Measurements from ENCODE around the gene ADGRV1.

Gene ADGRV1

DNA sequence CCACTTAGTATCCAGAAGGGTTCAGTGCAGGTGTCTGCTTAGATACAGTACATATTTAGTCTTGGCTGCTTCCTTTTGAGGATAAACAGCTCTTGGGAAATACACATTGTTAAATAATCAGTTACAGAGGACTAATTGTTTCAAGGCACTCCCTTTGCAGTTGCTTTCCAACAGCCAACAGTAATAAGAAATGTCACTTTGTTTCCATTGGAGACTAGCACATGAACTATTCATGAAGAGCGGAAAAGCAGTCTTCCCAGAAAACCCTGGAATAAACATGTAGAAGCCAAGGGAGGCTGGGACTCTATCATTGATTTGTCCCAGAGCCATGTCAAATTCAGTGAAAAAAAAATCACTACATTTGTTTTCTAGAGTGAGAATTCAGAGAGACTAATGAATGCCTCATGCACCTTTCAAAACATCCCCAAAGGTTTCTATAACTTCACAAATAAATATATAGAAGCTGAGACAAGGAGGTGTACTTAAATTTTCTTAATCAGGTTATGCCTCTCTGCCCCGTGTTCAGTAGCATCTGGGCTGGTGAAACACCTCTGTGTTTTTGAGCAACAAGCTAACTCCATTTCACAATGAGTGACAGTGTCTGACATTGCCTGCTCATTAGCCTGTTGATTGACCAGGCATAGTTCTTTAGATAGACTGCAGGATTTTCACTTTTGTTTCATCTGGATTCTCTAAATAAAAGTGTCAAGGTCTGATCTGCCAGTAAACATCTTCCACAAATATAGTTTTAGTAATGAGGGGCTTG is 553.1 kb downstream of the ADGRV1 start:
- DNase-seq (ENCODE audit: low read depth) = no peak

DNA sequence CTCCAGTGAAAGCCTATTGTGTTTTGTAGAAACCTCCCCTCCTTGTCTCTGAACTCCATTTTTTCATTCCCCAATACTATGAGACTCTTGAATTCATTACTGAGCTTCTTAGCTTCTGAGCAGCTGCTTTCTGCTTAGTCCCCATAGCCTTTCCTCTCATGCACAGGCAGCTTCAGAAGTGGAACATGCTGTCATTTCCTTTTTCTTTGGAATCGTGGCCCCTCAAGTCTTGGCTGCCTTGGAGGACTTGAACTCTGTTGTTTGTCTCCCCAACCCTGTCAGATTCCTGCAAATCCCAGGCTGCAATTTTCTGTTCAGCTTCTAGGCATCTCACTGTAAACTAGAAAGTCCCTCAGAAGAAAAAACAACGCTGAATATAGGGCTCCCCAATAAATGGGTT is 556.1 kb downstream of the ADGRV1 start:
- no peak for DNase-seq (ENCODE audit: low read depth)

DNA sequence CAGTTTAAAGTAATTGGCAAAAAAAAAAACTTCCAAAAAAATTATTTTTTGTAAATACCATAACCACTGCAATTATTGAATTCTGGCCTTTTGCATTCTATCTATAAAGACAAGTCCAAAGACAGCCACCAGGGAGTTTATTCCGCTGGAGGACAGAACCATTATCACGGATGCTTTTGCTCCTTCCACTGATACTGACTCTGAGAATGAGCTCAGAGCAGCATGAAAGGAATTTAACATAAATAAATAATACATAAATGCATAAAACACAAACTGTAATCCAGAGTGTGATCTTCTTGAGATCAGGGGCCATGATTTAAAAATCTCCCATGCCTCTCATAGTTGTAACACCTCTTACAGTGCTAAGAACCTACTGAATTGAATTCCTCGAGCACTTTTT is 559.8 kb downstream of the ADGRV1 start:
- DNase-seq (ENCODE audit: low read depth) = no peak

DNA sequence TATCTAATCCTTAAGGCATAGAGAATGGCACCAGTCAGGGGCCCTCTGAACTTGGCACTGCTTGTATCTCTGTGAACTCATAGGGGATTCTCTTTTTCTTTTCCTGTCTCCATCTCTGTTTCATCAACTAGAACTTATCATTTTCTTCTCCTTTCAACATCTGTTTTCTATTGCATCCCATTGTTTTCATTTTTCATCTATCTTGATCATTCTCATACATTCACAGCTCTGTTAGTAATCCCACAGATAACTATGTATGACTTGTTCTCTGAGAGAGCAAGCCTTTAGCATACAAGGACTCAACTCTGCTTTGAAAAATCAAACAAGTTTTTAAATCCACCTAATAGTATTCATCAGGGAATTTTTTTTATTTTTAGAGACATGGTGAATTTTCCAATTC is 560.2 kb downstream of the ADGRV1 start:
- DNase-seq (ENCODE audit: low read depth) = no peak

DNA sequence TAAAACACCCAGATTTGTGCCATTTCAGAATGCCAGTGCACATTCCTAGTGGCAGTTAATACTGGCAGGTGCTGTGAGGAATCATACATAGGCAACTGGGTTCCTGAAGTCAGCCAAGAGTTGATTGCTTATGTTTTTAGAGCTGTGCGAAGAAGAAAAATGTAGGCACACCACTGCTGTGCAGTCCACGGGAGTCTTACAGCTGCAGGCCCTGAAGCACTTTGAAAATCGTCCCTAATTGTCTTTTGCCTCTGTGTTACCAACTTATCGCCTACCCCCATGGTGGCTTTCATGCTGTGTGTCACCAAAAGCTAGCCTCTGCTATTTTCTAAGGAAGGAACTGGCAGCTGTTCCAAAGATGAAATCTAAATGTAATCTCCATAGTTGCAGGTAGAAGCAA is 560.6 kb downstream of the ADGRV1 start:
- no peak for DNase-seq (ENCODE audit: low read depth)

DNA sequence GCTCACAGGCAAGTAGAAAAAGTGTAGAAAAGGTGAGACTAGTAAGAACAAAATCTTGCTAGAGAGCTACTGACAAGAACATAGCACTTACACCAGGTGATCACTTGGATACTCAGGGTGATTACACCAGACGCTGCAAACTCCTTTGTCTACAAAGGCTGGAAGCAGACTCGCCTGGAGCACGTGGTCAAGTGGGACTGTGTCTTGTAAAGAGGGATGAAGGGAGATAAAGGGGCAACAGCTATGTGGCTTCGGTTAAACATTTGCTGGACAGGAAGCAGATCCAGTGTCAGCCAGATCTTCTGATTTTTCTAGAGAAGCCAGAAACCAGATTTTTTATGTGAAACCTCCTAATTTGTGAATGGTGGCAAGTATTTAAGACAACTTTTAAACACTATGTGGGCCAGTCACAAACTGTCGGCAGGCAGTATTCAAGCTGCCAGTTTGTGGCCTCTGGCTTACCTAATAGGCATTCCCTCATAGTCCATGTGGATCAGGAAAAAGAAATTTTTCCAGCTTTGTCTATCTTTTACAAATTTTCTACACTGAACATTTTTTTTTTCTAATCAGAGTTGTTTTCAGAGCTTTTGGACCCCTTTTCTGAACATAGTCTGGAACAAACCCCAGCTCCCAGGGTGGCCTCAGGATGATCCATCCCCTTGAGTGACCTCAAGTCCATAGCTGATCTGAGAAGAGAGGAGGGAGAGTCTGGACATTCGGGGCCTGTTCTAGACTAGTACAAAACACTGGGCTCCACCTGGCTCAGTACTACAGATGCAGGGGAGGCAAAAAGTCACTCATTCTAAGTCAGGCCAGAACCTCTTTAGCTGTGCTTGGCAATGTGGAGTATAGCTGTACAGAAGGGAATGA is 561.6 kb downstream of the ADGRV1 start:
- no peak for DNase-seq (ENCODE audit: low read depth)

DNA sequence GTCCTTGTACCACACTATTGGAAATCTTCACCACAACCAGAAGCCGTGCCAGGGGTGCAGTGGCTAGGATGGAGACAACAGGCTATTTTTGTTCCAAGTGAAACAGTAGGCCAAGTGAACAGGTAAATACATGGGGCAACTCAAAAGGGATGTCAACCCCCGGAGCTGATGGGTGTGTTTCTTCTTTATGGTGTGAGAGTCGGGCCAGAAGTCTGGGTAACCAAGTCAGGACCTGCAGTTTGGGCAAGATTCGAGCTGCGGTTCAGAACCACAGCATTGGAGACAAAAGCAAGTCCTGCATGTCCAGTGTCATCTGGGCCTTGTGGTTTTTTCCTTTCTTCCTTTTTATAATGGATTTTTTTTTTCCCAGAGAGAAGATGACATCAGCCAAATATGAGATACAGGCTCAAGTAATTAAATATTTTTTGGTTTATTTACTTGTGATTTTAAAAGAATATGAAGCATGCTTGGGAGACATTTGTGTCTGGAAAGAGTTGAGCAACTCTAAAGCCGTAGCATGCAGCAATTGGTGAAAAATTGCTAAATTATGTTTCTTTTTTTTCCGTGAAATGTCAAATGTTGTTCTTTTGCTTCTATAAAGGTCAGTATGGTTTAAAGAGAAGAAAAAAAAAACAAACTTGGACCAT is 562.9 kb downstream of the ADGRV1 start:
- DNase-seq (ENCODE audit: low read depth) = no peak

DNA sequence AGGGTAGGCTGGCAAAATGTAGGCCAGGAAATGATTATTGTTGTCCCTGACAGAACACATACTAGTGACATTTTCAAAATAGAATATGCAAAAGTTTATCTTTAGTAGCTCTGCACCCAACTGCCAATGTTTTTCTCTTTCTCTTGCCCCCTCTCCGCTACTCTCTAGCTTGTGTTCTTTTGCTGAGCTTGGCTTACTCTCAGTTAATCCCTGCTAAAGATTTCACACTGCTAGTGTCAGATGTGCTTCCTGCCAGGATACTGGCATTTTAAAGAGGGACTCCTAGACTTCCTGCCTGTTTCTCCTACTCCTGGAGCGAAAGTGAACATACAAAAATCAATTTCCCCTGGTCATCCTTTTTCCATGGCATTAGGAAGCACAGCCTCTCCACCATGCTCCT is 564.1 kb downstream of the ADGRV1 start:
- DNase-seq (ENCODE audit: low read depth) = no peak

DNA sequence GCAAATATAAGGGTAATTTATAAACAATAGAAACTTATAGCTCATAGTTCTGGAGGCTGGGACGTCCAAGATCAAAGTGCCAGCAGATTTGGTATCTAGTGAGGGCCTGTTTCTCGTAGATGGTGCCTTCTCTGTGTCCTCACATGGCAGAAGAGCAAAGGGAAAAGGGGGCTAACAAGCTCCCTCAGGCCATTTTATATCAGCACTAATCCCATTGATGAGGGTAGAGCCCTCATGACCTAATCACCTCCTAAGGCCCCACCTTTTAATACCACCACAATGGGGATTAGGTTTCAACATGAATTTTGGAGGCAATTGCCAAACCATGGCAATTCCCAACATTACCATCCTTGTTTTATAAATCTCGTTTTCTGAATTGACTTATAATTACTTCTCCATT is 564.7 kb downstream of the ADGRV1 start:
- no peak for DNase-seq (ENCODE audit: low read depth)

DNA sequence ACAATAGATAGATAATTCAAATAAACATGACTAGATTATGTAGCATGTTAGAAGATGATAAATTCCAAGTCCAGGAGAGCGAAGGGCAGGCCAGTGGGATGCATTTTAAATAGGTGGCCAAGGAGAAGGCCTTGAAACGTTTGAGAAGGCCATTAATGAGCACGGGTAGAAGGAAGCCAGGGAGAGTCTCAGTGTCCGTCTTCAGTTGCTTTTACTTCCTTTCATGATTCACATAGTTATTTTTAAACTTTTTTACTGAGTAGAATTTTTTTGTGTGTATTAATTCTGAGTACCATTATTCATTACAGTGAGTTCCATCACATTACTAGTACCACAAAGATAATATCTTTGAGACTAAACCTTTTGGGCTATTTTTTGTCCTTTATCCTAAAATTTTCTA is 565.3 kb downstream of the ADGRV1 start:
- DNase-seq (ENCODE audit: low read depth) = no peak

DNA sequence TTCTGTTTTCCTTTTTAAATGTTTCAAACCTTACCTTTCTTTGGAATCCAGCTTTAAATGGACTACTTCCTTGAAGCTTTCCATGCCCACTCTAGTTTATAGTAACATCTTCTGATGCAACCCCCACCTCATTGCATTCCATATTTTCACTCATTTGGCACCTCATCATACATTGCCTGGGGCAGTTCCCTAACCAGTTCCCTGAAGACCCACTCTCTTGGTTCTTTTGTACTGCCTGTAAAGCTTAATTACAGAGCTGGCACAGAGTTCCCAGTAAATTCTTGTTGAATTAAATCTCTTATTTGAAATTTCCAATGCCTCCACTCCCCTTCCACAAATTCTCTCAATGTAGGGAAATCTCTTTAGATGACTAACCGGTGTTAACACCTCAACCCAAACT is 567.3 kb downstream of the ADGRV1 start:
- DNase-seq (ENCODE audit: low read depth) = no peak

DNA sequence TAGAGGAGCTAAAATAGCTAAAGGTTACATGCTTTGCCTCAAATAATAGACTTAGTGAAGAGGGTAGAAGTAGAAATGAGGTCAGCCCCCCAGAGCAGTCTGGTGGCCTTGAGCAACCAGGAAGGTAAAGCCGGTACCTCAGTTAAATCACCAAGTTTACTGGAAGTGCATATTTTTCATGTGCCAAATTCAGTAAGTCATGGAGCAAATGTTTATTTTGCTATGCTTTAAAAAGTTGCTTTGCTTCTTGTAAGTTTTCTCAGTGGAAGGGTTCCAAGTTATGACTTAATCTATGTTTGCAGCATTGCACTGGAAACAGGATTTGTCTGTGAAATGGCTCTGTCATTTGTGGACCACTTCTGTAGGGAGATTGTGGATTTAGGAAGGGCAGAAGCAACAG is 567.9 kb downstream of the ADGRV1 start:
- DNase-seq (ENCODE audit: low read depth) = peak; percentile 72

DNA sequence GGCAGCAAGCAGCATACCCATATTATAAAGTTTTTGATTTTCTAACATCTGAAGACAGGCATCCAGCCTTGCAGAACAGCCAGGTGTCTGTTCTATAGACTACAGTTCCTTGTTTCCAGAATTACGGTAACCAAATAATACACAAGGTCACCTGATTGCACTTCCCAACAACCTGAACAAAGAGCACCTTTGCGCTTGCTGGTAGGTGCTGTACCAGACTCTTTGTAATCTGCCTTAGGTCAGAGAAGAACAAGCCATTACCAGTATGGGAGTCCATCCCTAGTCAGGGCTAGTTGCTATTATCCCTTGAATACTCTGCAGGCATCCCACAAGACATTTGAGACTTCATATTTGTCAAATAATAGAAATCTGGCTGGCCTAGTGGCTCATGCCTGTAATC is 568.3 kb downstream of the ADGRV1 start:
- no peak for DNase-seq (ENCODE audit: low read depth)

DNA sequence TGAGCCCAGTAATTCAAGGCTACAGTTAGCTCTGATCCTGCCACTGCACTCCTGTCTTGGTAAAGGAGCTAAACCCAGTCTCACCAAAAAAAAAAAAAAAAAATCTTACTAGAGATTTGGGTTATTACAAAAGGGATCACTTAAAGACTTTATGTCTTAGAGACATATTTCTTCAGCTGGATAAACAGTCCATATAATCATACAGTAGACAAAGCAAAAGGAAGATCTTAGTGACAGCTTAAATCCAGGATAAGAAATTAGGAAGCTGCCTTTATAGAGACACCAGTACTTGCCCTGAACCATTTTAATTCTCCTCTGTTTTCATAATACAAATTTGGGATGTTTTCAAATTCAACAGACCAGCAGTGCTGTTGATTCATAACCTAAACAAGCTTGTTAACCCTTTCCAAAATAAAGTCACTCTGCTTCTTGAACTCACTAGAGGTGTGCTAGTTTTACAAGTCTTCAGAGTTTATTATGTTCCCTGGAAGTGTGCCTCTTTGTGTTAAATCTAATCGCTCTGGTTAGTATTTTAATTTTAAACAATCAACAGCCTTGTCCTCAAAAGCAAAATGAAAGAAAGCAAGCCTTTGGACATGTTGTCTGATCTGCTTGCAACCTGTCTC is 569.0 kb downstream of the ADGRV1 start:
- DNase-seq (ENCODE audit: low read depth) = no peak

DNA sequence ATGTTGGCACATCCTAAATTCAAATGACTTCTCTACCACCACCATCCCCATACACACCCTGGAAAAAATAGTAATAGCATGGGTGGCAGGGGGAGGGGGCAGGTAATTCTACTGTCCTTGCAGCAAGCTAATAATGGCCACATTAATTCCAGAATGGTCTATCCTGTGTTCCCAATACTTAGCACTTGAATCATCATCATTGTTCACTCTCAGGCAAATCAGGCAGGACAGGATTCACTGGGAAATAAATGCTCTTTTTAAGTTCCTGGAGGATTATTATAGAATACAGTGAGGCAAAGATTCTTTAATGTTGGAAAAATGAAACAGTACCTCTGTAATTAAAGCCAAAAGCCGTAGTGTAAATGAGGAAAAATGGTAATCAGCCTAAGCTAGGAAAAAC is 570.0 kb downstream of the ADGRV1 start:
- DNase-seq (ENCODE audit: low read depth) = no peak

DNA sequence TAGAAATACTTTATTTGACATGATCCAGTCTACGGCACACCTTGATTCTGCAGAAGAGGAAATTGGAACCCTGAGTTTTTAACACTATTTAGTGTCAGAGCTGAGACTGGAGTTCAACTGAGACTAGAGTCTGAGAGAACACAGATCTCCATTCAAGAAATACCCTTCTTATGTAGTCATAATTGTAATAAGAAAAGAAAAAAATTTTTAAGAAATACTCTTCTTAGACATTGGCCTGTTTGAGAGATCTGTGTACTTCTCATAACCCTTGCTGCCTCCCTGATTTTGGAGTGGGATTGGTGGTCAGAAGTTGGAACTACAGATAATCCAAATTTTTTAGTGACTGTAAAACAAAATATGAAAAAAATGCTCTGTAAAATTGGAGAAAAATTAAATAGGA is 571.2 kb downstream of the ADGRV1 start:
- no peak for DNase-seq (ENCODE audit: low read depth)

DNA sequence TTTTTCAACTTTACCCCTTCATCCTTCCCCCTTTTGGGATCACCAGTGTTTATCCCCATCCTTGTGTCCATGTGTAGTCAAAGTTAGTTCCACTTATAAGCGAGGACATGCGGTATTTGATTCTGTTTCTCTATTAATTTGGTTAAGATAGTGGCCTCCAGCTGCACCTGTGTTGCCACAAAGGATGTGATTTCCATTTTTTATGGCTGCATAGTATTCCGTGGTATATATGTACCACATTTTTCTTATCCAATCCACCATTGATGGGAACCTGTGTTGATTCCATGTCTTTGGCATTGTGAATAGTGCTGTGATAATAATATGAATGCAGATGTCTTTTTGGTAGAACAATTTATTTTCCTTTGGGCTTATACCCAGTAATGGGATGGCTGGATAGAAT is 572.2 kb downstream of the ADGRV1 start:
- no peak for DNase-seq (ENCODE audit: low read depth)

DNA sequence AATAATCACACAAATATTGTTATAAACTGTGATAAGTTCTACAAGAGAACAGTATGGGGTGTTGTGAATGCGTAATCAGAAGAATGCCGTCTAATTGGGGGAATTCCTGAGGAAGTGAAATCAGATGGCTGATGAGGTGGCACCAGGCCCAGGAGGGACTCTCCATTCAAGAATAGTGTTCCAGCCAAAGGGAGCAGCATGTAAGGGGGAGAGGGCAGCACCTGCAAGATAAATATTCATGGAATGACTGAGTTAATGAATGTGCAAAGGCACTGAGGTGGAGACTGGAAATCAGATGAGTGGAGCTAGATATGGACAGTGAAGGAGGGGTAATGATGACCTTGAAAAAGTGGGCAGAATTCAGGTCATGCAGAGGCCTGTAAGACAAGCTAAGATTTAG is 574.0 kb downstream of the ADGRV1 start:
- no peak for DNase-seq (ENCODE audit: low read depth)

DNA sequence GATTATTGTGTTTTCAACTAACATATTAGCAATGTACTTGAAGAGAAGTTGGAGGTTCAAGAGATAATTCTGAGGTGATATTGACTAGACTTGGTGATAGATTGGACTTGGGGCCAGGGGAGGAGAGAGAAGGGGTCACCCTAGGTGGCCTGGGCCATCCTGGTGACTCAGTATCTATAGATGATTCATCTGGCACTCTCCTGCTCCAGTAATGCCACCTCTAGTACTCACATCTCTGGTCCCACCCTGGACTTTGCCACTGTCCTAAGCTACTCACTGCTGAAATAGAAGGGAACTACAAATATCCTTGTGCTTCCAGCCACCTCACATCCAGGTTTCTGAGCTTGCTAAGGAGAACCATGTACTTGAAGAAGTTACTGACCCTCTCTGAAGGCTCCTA is 574.6 kb downstream of the ADGRV1 start:
- DNase-seq (ENCODE audit: low read depth) = no peak

DNA sequence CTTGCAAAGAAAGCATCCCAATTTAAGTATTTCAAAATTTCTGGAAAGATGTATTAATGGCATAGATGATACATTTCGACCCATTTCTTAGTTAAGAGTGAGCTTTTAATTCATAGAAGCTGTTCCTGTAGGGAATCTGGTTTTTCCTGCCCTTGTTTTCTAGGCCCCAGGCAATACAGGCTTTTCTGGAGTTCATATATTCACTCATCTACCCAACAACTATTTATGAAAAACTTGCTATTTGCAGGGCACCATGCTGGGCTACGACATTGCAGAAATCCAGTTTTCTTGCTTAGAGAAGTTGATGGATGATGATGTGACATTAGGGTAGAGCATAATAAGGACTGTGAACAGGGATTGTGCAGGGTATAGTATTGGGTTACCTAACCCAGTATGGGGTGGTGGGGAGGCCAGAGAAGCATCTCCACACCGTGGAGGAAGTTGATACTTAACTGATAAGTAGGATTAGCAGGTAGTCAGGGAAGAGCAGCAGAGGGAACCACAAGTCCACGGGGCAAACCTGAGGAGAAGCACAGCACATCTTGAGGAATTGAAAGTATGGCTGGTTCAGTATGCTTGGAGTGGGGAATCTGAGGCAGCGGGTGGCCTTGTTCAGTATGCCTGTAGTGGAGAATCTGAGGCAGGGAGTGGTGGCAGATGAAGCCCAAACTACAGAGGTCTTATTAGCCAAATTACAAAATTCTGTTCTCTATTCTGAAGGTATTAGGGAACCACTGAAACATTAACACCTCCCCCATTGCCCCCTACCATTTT is 577.1 kb downstream of the ADGRV1 start:
- DNase-seq (ENCODE audit: low read depth) = no peak

DNA sequence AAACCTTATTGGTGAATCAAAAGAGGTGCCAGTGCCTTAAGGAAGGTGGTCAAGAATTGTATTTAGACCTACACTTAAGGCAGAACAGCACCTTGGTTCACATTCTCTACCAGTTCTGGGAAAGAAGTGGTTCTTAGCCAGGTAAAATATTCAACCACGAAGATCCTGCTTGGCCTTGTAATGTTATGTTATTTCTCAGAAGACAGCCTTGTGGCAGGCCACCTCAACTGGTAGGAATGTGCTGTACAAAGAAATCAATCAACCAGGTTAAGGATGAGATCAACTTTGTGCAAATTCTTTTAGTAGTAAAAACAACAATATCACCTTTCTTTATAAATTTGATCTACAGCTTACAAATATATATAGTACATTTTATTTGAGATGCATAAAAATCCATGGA is 577.7 kb downstream of the ADGRV1 start:
- DNase-seq (ENCODE audit: low read depth) = no peak

DNA sequence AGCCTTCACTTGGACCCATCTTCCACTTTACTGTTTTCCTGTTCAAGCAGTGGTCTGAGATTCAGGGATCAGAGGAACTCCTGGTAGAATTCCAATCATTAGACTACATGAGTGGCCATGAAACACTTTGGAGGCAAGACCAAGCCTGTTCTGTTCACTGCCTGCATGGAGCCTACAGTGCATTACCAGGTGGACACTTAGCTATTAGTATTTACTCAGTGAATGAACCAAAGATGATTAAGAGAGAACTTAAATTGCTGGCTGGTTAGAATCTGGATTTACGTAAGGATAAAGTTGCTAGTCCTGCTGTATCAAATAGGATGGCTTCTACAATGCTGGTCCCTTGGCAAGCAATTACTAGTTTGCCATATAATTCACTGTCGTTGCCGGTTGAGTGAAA is 579.0 kb downstream of the ADGRV1 start:
- DNase-seq (ENCODE audit: low read depth) = no peak
